Neural cell (in vitro differentiated cells): ENCODE data around the gene ALPI. TPM values are rescaled to one million over a fixed set of nuclear protein-coding genes. Genes with fewer than 3 reads are reported as not detected.

Experiments
- H2AFZ ChIP-seq: fragments of 200-600, 300-800 bp; sonication (generic), shearing (Covaris generic); 2 replicates; pipeline ENCODE4 v1.6.0; 2014; ENCODE audit warnings: low read depth, mild to moderate bottlenecking, antibody characterized with exemption, low read length, moderate library complexity
- H3F3A ChIP-seq: fragments of 200-600 bp; shearing (Covaris generic); 2 replicates; pipeline ENCODE4 v1.6.1; 2016; ENCODE audit warnings: mild to moderate bottlenecking, moderate library complexity, mixed read lengths, antibody characterized with exemption, low read length; ENCODE audit not compliant: insufficient read depth, poor library complexity, severe bottlenecking
- H3K27ac ChIP-seq: fragments of 200-600, 300-800 bp; sonication (generic), shearing (Covaris generic); 2 replicates; pipeline ENCODE4 v1.5.1; 2014; ENCODE audit warnings: mild to moderate bottlenecking, low read length, moderate library complexity
- H3K27me3 ChIP-seq: fragments of 300-800, 200-600 bp; sonication (generic), shearing (Covaris generic); 2 replicates; pipeline ENCODE4 v1.6.0; 2014; ENCODE audit warnings: mild to moderate bottlenecking, low read depth, low read length, moderate library complexity; ENCODE audit not compliant: insufficient read depth
- H3K36me3 ChIP-seq: fragments of 300-800, 200-600 bp; sonication (generic), shearing (Covaris generic); 2 replicates; pipeline ENCODE4 v1.5.1; 2014; ENCODE audit warnings: mild to moderate bottlenecking, antibody characterized with exemption, low read length, moderate library complexity; ENCODE audit not compliant: insufficient read depth
- H3K4me2 ChIP-seq: fragments of 300-800, 200-600 bp; sonication (generic), shearing (Covaris generic); 2 replicates; pipeline ENCODE4 v1.6.0; 2014; ENCODE audit warnings: mild to moderate bottlenecking, low read length
- H3K4me3 ChIP-seq: fragments of 300-800, 200-600 bp; sonication (generic), shearing (Covaris generic); 2 replicates; pipeline ENCODE4 v1.5.1; 2014; ENCODE audit warnings: mild to moderate bottlenecking, low read length, moderate library complexity
- H3K79me2 ChIP-seq: fragments of 200-600 bp; shearing (Covaris generic); replicated peaks from 2 replicates; pipeline ENCODE4 v1.6.0; 2014; ENCODE audit warnings: mild to moderate bottlenecking, low read length, moderate library complexity; ENCODE audit not compliant: insufficient read depth
- H3K9ac ChIP-seq: fragments of 300-800, 200-600 bp; sonication (generic), shearing (Covaris generic); 2 replicates; pipeline ENCODE4 v1.6.1; 2016; ENCODE audit warnings: mild to moderate bottlenecking, low read length, mixed read lengths
- H3K9me2 ChIP-seq: fragments of 200-600 bp; shearing (Covaris generic); 2 replicates; pipeline ENCODE4 v1.6.1; 2016; ENCODE audit warnings: mild to moderate bottlenecking, low read length, mixed read lengths; ENCODE audit not compliant: insufficient read depth
- H3K9me3 ChIP-seq: fragments of 200-600, 300-800 bp; sonication (generic), shearing (Covaris generic); 2 replicates; pipeline ENCODE4 v1.6.1; 2016; ENCODE audit warnings: mild to moderate bottlenecking, mixed run types, low read length, moderate library complexity, mixed read lengths
- H4K20me1 ChIP-seq: fragments of 200-600 bp; shearing (Covaris generic); 2 replicates; pipeline ENCODE4 v1.6.1; 2016; ENCODE audit warnings: mild to moderate bottlenecking, mixed run types; ENCODE audit not compliant: insufficient read depth
- EP300 ChIP-seq: fragments of 450-650 bp; conservative IDR thresholded peaks from 2 replicates; pipeline ENCODE4 v1.6.1; 2014; ENCODE audit warnings: antibody characterized with exemption, mild to moderate bottlenecking, moderate library complexity; ENCODE audit not compliant: poor library complexity, severe bottlenecking
- EZH2 ChIP-seq: fragments of 200-600, 300-800 bp; shearing (Covaris generic), sonication (generic); IDR thresholded peaks from 2 replicates; pipeline ENCODE4 v1.6.1; 2014; ENCODE audit warnings: antibody characterized with exemption, low read length, borderline replicate concordance, mild to moderate bottlenecking; ENCODE audit not compliant: insufficient read depth, poor library complexity, severe bottlenecking
- MXI1 ChIP-seq: fragments of 450-650 bp; conservative IDR thresholded peaks from 2 replicates; pipeline ENCODE4 v1.6.1; 2014; ENCODE audit warnings: antibody characterized with exemption, mild to moderate bottlenecking; ENCODE audit not compliant: poor library complexity, severe bottlenecking
- POLR2AphosphoS5 ChIP-seq: IDR thresholded peaks from 2 replicates; pipeline ENCODE4 v1.6.1; 2012
- RAD21 ChIP-seq: fragments of 450-650 bp; conservative IDR thresholded peaks from 2 replicates; pipeline ENCODE4 v1.6.1; 2014; ENCODE audit warnings: antibody characterized with exemption, mild to moderate bottlenecking, moderate library complexity
- SMC3 ChIP-seq: fragments of 450-650 bp; conservative IDR thresholded peaks from 2 replicates; pipeline ENCODE4 v1.6.1; 2014; ENCODE audit warnings: antibody characterized with exemption, mild to moderate bottlenecking, moderate library complexity; ENCODE audit not compliant: poor library complexity
- TAF1 ChIP-seq: IDR thresholded peaks from 2 replicates; pipeline ENCODE4 v1.6.1; 2012; ENCODE audit warnings: low read depth
- polyA plus RNA-seq: library from polyadenylated mRNA; depleted of rRNA; stranded (reverse); fragments of >200 nt; gene quantifications from 2 replicates; pipeline ENCODE4 v1.2.3, GENCODE V29; 2014
- TF ChIP-seq, protein P1 (sequence below): IDR thresholded peaks from 2 replicates; pipeline ENCODE4 v1.6.1; 2012; ENCODE audit warnings: borderline replicate concordance
- TF ChIP-seq, protein P2 (sequence below): fragments of 450-650 bp; IDR thresholded peaks from 2 replicates; pipeline ENCODE4 v1.5.1; 2014; ENCODE audit warnings: antibody characterized with exemption, mild to moderate bottlenecking, moderate library complexity; ENCODE audit not compliant: poor library complexity, severe bottlenecking

ALPI gene
- polyA plus RNA-seq, 1 donor from 2014 or later, result not detected

DNA sequence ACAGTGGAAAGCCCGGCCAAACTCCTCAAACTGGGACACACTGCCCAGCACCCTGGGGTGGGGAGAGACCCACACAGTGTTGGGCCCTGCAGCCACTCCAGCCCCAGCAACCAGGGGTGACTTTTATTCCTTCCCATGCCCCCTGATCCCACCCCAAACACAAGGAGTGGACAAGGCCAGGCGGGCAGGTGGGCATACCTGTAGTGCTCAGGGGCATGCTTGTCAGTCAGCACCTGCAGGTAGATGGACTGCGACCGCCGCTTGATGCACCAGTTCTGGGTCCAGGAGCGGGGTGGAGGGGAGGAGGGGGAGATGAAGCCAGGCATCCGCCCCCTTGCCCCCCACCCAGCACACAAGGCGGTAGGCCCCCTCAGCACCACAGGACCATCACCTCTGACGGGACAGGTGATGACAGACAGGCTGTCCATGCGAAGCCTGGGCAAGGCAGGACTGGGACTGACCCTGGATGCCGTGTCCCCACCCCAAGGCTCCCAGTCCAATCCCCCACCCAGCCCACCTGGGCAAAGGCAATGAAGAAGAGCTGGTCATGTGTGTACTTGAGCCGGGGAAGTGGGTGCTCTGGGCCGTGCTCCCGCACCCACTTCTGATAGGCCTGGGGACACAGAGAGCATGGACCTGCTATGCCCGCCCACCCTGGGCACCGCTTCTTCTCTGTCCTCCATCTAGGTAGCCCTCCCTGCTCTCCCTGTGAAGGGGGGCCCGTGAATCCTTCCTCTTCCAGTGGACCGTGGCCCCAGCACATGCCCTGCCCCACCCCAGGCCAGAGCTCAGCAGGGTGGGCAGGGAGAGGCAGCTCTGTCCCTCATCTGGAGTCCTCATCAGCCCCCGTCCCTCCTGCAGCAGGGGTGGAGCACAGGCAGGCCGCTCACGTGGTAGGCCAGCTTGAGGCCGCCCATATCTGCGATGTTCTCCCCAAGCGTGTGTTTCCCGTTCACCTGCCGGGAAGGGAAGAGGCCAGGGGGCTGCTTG lies 24.5 kb downstream of the ALPI start:
- Histone ChIP-seq H3K27ac (no peak overlapping the region), H3K36me3 (no peaks in the 10 kb centered on the region), H3F3A (no peaks in the 10 kb centered on the region), H3K27me3 (peaks cover 14% of the 10 kb centered on the region), H3K79me2 (no peaks in the 10 kb centered on the region), H3K9ac (no peak overlapping the region), H3K4me2 (no peak overlapping the region), H3K9me2 (no peaks in the 10 kb centered on the region), H4K20me1 (no peaks in the 10 kb centered on the region), H3K9me3 (no peaks in the 10 kb centered on the region), H3K4me3 (no peak overlapping the region), H2AFZ (no peak overlapping the region)
- TF ChIP-seq, protein P1, sequence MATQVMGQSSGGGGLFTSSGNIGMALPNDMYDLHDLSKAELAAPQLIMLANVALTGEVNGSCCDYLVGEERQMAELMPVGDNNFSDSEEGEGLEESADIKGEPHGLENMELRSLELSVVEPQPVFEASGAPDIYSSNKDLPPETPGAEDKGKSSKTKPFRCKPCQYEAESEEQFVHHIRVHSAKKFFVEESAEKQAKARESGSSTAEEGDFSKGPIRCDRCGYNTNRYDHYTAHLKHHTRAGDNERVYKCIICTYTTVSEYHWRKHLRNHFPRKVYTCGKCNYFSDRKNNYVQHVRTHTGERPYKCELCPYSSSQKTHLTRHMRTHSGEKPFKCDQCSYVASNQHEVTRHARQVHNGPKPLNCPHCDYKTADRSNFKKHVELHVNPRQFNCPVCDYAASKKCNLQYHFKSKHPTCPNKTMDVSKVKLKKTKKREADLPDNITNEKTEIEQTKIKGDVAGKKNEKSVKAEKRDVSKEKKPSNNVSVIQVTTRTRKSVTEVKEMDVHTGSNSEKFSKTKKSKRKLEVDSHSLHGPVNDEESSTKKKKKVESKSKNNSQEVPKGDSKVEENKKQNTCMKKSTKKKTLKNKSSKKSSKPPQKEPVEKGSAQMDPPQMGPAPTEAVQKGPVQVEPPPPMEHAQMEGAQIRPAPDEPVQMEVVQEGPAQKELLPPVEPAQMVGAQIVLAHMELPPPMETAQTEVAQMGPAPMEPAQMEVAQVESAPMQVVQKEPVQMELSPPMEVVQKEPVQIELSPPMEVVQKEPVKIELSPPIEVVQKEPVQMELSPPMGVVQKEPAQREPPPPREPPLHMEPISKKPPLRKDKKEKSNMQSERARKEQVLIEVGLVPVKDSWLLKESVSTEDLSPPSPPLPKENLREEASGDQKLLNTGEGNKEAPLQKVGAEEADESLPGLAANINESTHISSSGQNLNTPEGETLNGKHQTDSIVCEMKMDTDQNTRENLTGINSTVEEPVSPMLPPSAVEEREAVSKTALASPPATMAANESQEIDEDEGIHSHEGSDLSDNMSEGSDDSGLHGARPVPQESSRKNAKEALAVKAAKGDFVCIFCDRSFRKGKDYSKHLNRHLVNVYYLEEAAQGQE, result no peak
- no peak for TF ChIP-seq POLR2AphosphoS5
- no peak for TF ChIP-seq EP300
- no peak for TF ChIP-seq TAF1

DNA sequence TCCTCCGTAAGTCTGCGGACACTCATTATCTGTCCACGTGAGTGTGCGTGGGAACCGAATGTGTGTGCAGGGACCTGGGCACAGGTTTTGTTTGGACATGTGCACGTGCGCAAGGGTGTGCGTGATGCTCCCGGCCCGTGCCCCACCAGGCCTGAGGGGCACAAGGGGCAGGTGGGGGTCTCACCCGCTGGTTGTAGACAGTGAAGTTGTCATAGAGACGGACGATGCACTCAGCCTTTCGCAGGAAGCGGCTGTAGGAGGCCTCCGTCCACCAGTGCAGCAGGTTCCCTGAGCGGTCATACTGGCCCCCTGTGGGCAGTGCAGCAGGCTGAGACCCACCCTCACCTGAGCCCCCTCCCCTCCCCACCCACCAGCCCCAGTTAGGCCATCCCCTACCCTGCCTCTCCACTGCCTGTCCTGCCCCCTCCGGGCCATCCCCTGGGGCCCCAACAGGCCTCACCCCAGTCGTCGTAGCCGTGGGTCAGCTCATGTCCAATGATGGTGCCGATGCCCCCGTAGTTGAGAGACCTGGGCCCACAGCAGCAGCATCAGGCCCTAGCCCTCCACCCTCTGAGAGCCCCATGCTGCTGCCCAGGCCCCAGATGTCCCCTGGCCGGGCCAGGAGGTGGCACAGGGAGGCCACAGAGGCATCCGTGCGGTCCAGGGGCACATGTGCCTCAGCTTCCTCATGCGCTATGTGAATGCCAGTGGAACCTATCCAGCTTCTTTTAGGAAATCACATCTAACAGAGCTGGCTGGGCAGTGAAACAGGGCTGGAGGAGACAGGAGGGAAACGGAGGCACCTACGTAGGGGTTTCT lies 25.6 kb downstream of the ALPI start:
- no peaks in the 10 kb centered on the region for H3K79me2 ChIP-seq
- no peaks in the 10 kb centered on the region for H3K9me3 ChIP-seq
- no peak overlapping the region for H3K27ac ChIP-seq
- no peaks in the 10 kb centered on the region for H3K9me2 ChIP-seq
- no peak overlapping the region for H3K4me3 ChIP-seq
- H3K36me3 ChIP-seq, result no peaks in the 10 kb centered on the region
- H3K4me2 ChIP-seq, result no peak overlapping the region
- no peaks in the 10 kb centered on the region for H3F3A ChIP-seq
- H3K27me3 ChIP-seq, result peaks cover 25% of the 10 kb centered on the region
- TF ChIP-seq EZH2 (no peak), MXI1 (no peak), TAF1 (no peak), EP300 (no peak), SMC3 (no peak), RAD21 (no peak), POLR2AphosphoS5 (no peak)
- TF ChIP-seq, protein P2, sequence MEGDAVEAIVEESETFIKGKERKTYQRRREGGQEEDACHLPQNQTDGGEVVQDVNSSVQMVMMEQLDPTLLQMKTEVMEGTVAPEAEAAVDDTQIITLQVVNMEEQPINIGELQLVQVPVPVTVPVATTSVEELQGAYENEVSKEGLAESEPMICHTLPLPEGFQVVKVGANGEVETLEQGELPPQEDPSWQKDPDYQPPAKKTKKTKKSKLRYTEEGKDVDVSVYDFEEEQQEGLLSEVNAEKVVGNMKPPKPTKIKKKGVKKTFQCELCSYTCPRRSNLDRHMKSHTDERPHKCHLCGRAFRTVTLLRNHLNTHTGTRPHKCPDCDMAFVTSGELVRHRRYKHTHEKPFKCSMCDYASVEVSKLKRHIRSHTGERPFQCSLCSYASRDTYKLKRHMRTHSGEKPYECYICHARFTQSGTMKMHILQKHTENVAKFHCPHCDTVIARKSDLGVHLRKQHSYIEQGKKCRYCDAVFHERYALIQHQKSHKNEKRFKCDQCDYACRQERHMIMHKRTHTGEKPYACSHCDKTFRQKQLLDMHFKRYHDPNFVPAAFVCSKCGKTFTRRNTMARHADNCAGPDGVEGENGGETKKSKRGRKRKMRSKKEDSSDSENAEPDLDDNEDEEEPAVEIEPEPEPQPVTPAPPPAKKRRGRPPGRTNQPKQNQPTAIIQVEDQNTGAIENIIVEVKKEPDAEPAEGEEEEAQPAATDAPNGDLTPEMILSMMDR, result no peak
- TF ChIP-seq, protein P1, result no peak
- H3K9ac ChIP-seq, result no peak overlapping the region
- H4K20me1 ChIP-seq, result no peaks in the 10 kb centered on the region
- no peak overlapping the region for H2AFZ ChIP-seq
